ENCODE measurements around the gene PLXNA4. TPM values are rescaled to one million over a fixed set of nuclear protein-coding genes. Genes with fewer than 3 reads are reported as not detected.

Gene PLXNA4
- total RNA-seq, 1 experiment from 2014 or later, result not detected

DNA sequence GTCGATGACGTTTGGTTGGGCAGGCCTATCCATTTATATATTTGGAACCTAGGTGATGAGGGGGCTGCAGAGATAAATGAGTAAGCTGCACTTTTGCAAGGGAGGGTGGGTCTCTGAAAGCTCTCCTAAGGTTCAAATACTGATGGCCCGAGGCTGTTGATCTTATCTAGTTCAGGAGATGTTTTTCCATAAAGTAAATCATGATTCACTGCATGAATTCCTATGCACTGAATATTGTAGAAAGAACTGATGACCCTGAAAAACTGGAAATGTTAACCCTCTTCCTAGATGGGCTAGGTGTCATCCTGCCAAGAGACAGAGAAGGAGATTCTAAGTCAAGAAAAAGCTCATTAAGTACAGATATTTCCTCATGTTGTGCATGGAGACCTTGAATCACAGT, 459.9 kb downstream of the PLXNA4 start:
- DNase-seq (ENCODE audit: low read depth, low spot score), result no peak
- TF ChIP-seq, protein P1, sequence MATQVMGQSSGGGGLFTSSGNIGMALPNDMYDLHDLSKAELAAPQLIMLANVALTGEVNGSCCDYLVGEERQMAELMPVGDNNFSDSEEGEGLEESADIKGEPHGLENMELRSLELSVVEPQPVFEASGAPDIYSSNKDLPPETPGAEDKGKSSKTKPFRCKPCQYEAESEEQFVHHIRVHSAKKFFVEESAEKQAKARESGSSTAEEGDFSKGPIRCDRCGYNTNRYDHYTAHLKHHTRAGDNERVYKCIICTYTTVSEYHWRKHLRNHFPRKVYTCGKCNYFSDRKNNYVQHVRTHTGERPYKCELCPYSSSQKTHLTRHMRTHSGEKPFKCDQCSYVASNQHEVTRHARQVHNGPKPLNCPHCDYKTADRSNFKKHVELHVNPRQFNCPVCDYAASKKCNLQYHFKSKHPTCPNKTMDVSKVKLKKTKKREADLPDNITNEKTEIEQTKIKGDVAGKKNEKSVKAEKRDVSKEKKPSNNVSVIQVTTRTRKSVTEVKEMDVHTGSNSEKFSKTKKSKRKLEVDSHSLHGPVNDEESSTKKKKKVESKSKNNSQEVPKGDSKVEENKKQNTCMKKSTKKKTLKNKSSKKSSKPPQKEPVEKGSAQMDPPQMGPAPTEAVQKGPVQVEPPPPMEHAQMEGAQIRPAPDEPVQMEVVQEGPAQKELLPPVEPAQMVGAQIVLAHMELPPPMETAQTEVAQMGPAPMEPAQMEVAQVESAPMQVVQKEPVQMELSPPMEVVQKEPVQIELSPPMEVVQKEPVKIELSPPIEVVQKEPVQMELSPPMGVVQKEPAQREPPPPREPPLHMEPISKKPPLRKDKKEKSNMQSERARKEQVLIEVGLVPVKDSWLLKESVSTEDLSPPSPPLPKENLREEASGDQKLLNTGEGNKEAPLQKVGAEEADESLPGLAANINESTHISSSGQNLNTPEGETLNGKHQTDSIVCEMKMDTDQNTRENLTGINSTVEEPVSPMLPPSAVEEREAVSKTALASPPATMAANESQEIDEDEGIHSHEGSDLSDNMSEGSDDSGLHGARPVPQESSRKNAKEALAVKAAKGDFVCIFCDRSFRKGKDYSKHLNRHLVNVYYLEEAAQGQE (IDR thresholded peaks at IDR 0.05; ENCODE audit: low read depth), result no peak
- TF ChIP-seq SP1 (IDR thresholded peaks at IDR 0.05; ENCODE audit: low read depth) (no peak), FOSL1 (IDR thresholded peaks at IDR 0.05; ENCODE audit: low read depth) (no peak), POLR2A (IDR thresholded peaks at IDR 0.05; ENCODE audit: borderline replicate concordance, extremely low read depth, insufficient read depth, insufficient read length) (no peak), CBX3 (IDR thresholded peaks at IDR 0.05; ENCODE audit: low read depth) (no peak), CEBPB (IDR thresholded peaks at IDR 0.05; ENCODE audit: low read depth) (no peak)
- BruUV-seq (replicated peaks), result no TSS peak
- H3K9me3 ChIP-seq (ENCODE audit: control insufficient read depth in 1 of 2, insufficient read depth in 1 of 2, low read depth in 1 of 2, low read length in 2 of 2), result no peaks in the 10 kb centered on the region
- no peak overlapping the region for H2AFZ ChIP-seq (ENCODE audit: low read depth, low read length, poor library complexity, severe bottlenecking)
- H3K36me3 ChIP-seq (ENCODE audit: control insufficient read depth in 1 of 2, insufficient read depth in 2 of 2, low read length in 2 of 2), result no peaks in the 10 kb centered on the region
- no peak for ATAC-seq
- no peak overlapping the region for H3K4me3 ChIP-seq (replicated peaks in 1 of 2; ENCODE audit: low read depth in 1 of 2, low read length in 2 of 2)
- ChIA-PET CTCF (no interaction called here), RAD21 (ENCODE audit: low non-redundant PET in 1 of 2, low total read pairs in 2 of 2, uncharacterized antibody in 2 of 2, unreplicated experiment in 2 of 2) (no interaction called here), POLR2A (no interaction called here)
- H3K27me3 ChIP-seq (ENCODE audit: insufficient read depth, low read length), result peaks cover 19% of the 10 kb centered on the region; the same call in 1 of the 2 replicates
- no peak overlapping the region for H3K9ac ChIP-seq (ENCODE audit: low read length)
- intact Hi-C loops (cut with micrococcal nuclease), result no loop called here
- no peak overlapping the region for H3K27ac ChIP-seq (ENCODE audit: low read depth, low read length)
- H4K20me1 ChIP-seq (ENCODE audit: insufficient read depth), result no peaks in the 10 kb centered on the region
- no peaks in the 10 kb centered on the region for H3K9me2 ChIP-seq (ENCODE audit: insufficient read depth)
- H3K4me1 ChIP-seq (ENCODE audit: control insufficient read depth in 1 of 2, insufficient read depth in 2 of 2, low read length in 2 of 2), result no peaks in the 10 kb centered on the region; a peak in 1 of 4 replicates
- H3K79me2 ChIP-seq (ENCODE audit: insufficient read depth, low read length), result no peaks in the 10 kb centered on the region
- H3K4me2 ChIP-seq (ENCODE audit: low read length), result no peak overlapping the region

DNA sequence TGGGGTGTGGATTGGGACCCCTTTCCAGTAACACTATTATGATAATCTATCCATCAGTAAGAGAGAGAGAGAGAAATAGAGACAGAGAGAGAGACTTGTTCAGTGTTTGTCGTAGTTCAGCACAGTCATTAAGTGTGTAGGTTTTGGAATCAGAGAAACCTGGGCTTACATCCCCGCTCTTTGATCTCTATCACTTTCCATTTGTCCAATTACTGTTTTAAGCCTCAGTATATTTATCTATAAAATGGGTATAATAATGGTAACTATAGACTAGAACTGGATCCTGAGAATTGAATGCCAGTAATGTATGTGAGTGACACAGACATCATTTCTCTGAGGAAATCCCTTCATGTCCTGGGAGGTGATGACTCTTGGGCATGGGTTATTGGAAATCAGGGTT, 460.5 kb downstream of the PLXNA4 start:
- RAD21 ChIA-PET (ENCODE audit: low non-redundant PET in 1 of 2, low total read pairs in 2 of 2, uncharacterized antibody in 2 of 2, unreplicated experiment in 2 of 2), result no interaction called here
- no TSS peak for BruUV-seq (replicated peaks)
- no peak for DNase-seq (ENCODE audit: low read depth, low spot score)
- TF ChIP-seq EZH2 (IDR thresholded peaks at IDR 0.05) (no peak), EGR1 (IDR thresholded peaks at IDR 0.05; ENCODE audit: low read depth) (no peak), SRF (IDR thresholded peaks at IDR 0.05; ENCODE audit: low read depth) (no peak), CBX3 (IDR thresholded peaks at IDR 0.05; ENCODE audit: low read depth) (no peak), RAD21 (IDR thresholded peaks at IDR 0.05; ENCODE audit: low read depth) (no peak)
- TF ChIP-seq, protein P2, sequence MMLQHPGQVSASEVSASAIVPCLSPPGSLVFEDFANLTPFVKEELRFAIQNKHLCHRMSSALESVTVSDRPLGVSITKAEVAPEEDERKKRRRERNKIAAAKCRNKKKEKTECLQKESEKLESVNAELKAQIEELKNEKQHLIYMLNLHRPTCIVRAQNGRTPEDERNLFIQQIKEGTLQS (IDR thresholded peaks at IDR 0.05), result no peak
- TF ChIP-seq, protein P1 (IDR thresholded peaks at IDR 0.05; ENCODE audit: low read depth), result no peak
- TF ChIP-seq, protein P3, sequence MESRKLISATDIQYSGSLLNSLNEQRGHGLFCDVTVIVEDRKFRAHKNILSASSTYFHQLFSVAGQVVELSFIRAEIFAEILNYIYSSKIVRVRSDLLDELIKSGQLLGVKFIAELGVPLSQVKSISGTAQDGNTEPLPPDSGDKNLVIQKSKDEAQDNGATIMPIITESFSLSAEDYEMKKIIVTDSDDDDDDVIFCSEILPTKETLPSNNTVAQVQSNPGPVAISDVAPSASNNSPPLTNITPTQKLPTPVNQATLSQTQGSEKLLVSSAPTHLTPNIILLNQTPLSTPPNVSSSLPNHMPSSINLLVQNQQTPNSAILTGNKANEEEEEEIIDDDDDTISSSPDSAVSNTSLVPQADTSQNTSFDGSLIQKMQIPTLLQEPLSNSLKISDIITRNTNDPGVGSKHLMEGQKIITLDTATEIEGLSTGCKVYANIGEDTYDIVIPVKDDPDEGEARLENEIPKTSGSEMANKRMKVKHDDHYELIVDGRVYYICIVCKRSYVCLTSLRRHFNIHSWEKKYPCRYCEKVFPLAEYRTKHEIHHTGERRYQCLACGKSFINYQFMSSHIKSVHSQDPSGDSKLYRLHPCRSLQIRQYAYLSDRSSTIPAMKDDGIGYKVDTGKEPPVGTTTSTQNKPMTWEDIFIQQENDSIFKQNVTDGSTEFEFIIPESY (IDR thresholded peaks at IDR 0.05; ENCODE audit: extremely low read depth, insufficient replicate concordance, low read length), result no peak

More for the DNA sequence above, 460.5 kb downstream of the PLXNA4 start:
- H3K4me1 ChIP-seq (ENCODE audit: control insufficient read depth in 1 of 2, insufficient read depth in 2 of 2, low read length in 2 of 2), result no peaks in the 10 kb centered on the region; a peak in 1 of 4 replicates
- no peak for ATAC-seq
- CTCF ChIA-PET, result no interaction called here
- intact Hi-C loops (cut with micrococcal nuclease), result no loop called here
- no peak overlapping the region for H3K4me3 ChIP-seq (replicated peaks in 1 of 2; ENCODE audit: low read depth in 1 of 2, low read length in 2 of 2)
- no peaks in the 10 kb centered on the region for H3K9me3 ChIP-seq (ENCODE audit: control insufficient read depth in 1 of 2, insufficient read depth in 1 of 2, low read depth in 1 of 2, low read length in 2 of 2)
- no peaks in the 10 kb centered on the region for H3K9me2 ChIP-seq (ENCODE audit: insufficient read depth)
- no peak overlapping the region for H2AFZ ChIP-seq (ENCODE audit: low read depth, low read length, poor library complexity, severe bottlenecking)
- H3K27ac ChIP-seq (ENCODE audit: low read depth, low read length), result no peak overlapping the region
- POLR2A ChIA-PET, result no interaction called here
- H3K9ac ChIP-seq (ENCODE audit: low read length), result no peak overlapping the region
- H3K27me3 ChIP-seq (ENCODE audit: insufficient read depth, low read length), result peaks cover 21% of the 10 kb centered on the region; the same call in 1 of the 2 replicates
- H3K36me3 ChIP-seq (ENCODE audit: control insufficient read depth in 1 of 2, insufficient read depth in 2 of 2, low read length in 2 of 2), result no peaks in the 10 kb centered on the region
- H3K79me2 ChIP-seq (ENCODE audit: insufficient read depth, low read length), result no peaks in the 10 kb centered on the region
- H3K4me2 ChIP-seq (ENCODE audit: low read length), result no peak overlapping the region
- H4K20me1 ChIP-seq (ENCODE audit: insufficient read depth), result no peaks in the 10 kb centered on the region
